GM21786 (cell line): Measurements from ENCODE around the gene OR4P4.

Experiments used
- ATAC-seq: cut with Tn5 transposase; IDR thresholded peaks from one replicate; pipeline ENCODE4 v1.9.1; 2021; ENCODE audit not compliant: unreplicated experiment

Gene OR4P4

DNA sequence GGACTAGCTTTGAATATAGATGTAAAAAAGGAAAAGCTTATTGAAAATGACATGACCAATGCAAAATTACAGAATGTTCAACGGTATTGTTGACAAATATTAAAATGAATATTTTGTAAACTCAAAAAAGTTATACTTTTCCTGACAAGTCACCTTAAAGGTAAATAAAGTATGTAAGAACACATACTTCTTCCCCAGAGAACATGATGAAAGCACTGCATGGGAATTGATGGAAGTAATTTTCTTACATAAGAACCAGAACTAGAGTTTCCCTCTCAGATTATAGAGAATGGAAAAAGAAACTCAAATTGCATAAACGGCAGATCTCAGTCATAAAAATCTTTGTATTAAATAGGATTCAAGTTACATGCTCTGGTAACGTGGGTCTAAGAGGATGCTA is at the start of gene OR4P4:
TSS of gene OR4P4 (plus strand) at position 301 of the 400 bp plus-strand sequence.
- ATAC-seq: no peak

DNA sequence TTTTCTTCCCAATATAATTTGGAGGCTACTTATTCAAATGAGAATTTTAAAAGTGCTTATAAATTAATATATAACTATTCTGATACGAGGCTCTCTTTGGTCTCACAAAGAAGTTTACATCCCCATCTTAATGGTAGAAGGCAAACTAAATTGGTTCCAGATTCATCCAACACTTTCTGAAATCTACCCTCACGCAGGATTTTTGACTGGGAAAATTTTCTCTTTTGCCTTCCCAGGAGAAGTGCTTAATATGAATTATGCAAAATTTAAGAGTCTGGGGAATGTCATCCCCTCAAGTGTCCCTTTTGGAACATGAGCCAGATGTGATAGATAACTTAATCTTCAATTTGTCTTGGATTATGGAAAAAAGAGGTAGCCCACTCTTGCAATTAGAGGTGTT is 27.4 kb upstream of the OR4P4 start, which contains the start of gene OR4C11:
TSS of gene OR4C11 (minus strand) at position 101 of the 400 bp plus-strand sequence. CDS start 3,272 bp downstream, outside the sequence.
- ATAC-seq: no peak

DNA sequence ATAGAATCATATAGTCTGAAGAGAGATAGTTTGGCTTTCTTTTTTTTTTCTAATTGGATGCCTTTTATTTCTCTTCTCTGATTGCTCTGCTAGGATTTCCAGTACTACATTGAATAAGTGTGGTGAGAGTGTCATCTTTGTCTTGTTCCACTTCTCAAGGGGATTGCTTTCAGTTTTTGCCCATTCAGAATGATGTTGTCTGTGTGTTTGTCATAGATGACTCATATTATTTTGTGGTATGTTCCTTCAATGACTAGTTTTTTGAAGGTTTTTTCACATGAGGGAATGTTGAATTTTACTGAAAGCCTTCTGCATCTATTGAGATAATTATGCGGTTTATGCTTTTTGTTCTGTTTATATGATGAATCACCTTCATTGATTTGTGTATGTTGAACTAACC is 10.4 kb upstream of the OR4P4 start:
- ATAC-seq: no peak

DNA sequence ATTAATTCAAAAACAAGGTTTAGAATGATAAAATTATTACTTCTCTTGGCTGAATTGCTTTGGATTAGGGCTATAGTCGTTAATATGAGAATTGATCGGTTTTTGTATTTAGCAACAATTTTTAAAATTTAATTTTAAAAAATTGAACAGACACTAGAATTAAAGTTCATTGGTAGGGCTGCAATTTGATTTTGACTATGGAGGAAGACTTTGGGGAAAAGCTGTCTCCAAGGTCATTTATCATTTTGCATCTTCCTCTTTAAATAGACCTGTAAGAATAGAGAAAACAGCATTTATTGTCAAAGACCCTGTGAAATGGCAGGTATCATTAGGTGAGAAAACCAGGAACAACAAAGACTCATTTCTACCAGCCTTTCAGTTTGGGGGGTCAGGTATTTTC is 13.1 kb downstream of the OR4P4 start, which contains the start of gene OR4S2:
TSS of gene OR4S2 (plus strand) at position 301 of the 400 bp plus-strand sequence. CDS start 2,577 bp downstream, outside the sequence.
- ATAC-seq: no peak

DNA sequence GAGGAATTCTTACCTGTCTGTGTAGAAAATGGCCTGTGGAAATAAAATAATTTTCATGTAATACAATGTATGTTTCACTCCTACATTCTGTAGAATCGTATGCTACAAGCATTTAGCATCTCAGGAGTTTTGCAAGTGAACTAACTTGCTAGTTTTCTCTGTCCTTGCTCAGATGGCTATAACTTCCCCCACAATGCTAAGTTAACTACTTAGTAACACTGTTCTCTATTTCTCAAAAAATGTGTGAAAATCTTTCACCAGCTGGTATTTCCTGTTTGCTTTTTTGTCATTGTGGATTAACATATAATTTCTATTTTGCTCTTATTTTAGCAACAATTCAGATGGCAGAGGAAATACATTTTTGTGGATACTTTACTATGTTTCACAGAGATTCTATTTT is 17.6 kb downstream of the OR4P4 start:
- peak; percentile 32 for ATAC-seq

- ATAC-seq: no peak
Observed at GRCh38 chr11:55655096-55655495, 20.2 kb downstream of the OR4P4 start.

- ATAC-seq: peak; percentile 91
Observed at GRCh38 chr11:55658031-55658573, 23.2 kb downstream of the OR4P4 start.

GRCh38 chr11:55658608-55659007 is 23.7 kb downstream of the OR4P4 start:
- peak; percentile 35 for ATAC-seq

- no peak for ATAC-seq
Observed at GRCh38 chr11:55661901-55662300, 27.0 kb downstream of the OR4P4 start, which contains the start of gene OR4C6. Gene OR4C6, plus strand, starts transcription at chr11:55662201. Its CDS starts 2,966 bp downstream, at chr11:55665167.

DNA sequence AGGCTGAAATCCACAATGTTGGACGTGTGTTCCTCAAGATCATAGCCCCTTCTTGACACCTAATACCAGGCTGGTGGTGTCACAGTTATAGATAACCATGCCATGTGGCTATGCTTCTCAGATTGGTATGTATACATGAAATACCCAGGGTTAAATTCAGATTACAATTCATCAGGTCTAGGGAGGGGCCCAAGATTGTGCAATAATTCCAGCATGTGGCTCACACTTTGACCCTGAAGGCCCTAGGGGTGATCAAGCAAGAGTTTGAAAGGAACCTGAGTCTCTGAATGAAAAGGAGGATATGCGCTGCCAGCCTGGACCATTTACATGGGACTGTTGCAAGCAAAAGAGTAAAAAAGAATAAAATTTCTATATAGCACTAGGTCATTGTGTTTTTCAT is 34.5 kb downstream of the OR4P4 start:
- no peak for ATAC-seq

DNA sequence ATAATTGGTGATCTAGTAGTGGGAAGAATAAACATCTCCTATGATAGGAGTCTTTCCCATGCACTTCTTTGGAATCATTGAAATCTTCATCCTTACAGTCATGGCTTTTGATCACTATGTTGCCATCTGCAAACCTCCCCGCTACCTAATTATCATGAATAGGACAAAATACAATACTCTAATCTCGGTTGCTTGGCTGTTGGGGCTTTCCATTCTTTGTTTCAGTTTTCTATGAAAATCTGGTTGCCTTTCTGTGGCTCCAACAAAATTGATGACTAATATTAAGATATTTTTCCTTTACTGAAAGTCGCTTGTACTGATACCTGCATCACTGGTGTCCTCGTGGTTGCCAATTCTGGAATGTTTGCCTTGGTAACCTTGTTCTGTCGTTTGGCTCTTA is 38.9 kb downstream of the OR4P4 start:
- no peak for ATAC-seq
